ENCODE data around the gene GCC1. TPM values are rescaled to one million over a fixed set of nuclear protein-coding genes. Genes with fewer than 3 reads are reported as not detected.

Gene GCC1
- total RNA-seq, 1 experiment from 2014 or later = 16.8 TPM

- peak; percentile 85 for DNase-seq
- no peak overlapping the region for H3K9ac ChIP-seq (ENCODE audit: extremely low read depth, insufficient read length, low read length)
- no peaks in the 10 kb centered on the region for H3K79me2 ChIP-seq (ENCODE audit: insufficient read depth, low read length)
- TF ChIP-seq, protein P1, sequence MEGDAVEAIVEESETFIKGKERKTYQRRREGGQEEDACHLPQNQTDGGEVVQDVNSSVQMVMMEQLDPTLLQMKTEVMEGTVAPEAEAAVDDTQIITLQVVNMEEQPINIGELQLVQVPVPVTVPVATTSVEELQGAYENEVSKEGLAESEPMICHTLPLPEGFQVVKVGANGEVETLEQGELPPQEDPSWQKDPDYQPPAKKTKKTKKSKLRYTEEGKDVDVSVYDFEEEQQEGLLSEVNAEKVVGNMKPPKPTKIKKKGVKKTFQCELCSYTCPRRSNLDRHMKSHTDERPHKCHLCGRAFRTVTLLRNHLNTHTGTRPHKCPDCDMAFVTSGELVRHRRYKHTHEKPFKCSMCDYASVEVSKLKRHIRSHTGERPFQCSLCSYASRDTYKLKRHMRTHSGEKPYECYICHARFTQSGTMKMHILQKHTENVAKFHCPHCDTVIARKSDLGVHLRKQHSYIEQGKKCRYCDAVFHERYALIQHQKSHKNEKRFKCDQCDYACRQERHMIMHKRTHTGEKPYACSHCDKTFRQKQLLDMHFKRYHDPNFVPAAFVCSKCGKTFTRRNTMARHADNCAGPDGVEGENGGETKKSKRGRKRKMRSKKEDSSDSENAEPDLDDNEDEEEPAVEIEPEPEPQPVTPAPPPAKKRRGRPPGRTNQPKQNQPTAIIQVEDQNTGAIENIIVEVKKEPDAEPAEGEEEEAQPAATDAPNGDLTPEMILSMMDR (conservative IDR thresholded peaks at IDR 0.05) = peak; percentile 89
- H3K27ac ChIP-seq (ENCODE audit: insufficient read length, low read depth, low read length) = no peak overlapping the region
- H3K4me2 ChIP-seq (ENCODE audit: insufficient read depth, insufficient read length, low read length) = no peak overlapping the region
- H2BK15ac ChIP-seq (ENCODE audit: low read depth, low read length) = no peak overlapping the region
- no peak overlapping the region for H2AK5ac ChIP-seq (ENCODE audit: insufficient read length, low read length)
- Mint-ChIP-seq H3K36me3 (ENCODE audit: insufficient read depth in 1 of 3, low read depth in 3 of 3) (no peaks in the 10 kb centered on the region), H3K4me3 (no peak overlapping the region), H3K27me3 (ENCODE audit: low read depth) (peaks cover 17% of the 10 kb centered on the region), H3K4me1 (peaks cover 18 to 19% of the 10 kb centered on the region in 2 experiments), H3K9me3 (no peaks in the 10 kb centered on the region), H3K27ac (no peak overlapping the region)
- H2BK20ac ChIP-seq (ENCODE audit: low read depth, low read length, poor library complexity, severe bottlenecking) = no peak overlapping the region
- H3T11ph ChIP-seq (ENCODE audit: low read length) = no peak overlapping the region
- H3K14ac ChIP-seq (ENCODE audit: insufficient read depth, low read length) = no peak overlapping the region
- H4K8ac ChIP-seq (replicated peaks; ENCODE audit: insufficient read length, low read depth, low read length) = no peak overlapping the region
- H3K18ac ChIP-seq (ENCODE audit: insufficient read length, low read depth, low read length) = no peak overlapping the region
- WGBS (ENCODE audit: extremely low coverage, insufficient read length, low lambda C conversion rate) = no CpG with 5 or more reads among the region's 6 CpGs
- H3K9me3 ChIP-seq (ENCODE audit: control insufficient read depth, low read depth, low read length) = no peaks in the 10 kb centered on the region
- no peak overlapping the region for H2BK120ac ChIP-seq (ENCODE audit: low read depth, low read length, poor library complexity, severe bottlenecking)
- no peak overlapping the region for H4K5ac ChIP-seq (ENCODE audit: insufficient read length, low read depth, low read length)
- H3K23me2 ChIP-seq (ENCODE audit: insufficient read length, low read depth, low read length, poor library complexity, severe bottlenecking) = no peaks in the 10 kb centered on the region
- no peaks in the 10 kb centered on the region for H4K20me1 ChIP-seq (ENCODE audit: control insufficient read depth, insufficient read depth, insufficient read length)
- H3K79me1 ChIP-seq (ENCODE audit: insufficient read depth, low read depth, low read length, poor library complexity, severe bottlenecking) = no peaks in the 10 kb centered on the region
- H3K56ac ChIP-seq (ENCODE audit: insufficient read length, low read depth, low read length) = no peak overlapping the region
- no peak overlapping the region for H2BK12ac ChIP-seq (ENCODE audit: insufficient read length, low read depth, low read length)
- peaks cover 6% of the 10 kb centered on the region; the same call in 1 of the 2 replicates for H3K4me1 ChIP-seq (ENCODE audit: insufficient read depth, low read length)
- no peak overlapping the region for H3K23ac ChIP-seq (ENCODE audit: insufficient read length, low read depth, low read length)
- H2AFZ ChIP-seq (ENCODE audit: low read length) = no peak overlapping the region
- H3K4ac ChIP-seq (ENCODE audit: low read depth, low read length) = no peak overlapping the region
- H2BK5ac ChIP-seq (ENCODE audit: insufficient read length, low read length) = no peak overlapping the region
- H3K27me3 ChIP-seq (ENCODE audit: insufficient read depth, low read length) = no peaks in the 10 kb centered on the region
- H4K91ac ChIP-seq (ENCODE audit: insufficient read length, low read depth, low read length) = no peak overlapping the region
These were observed 12.9 kb upstream of the GCC1 start for GRCh38 chr7:127598318-127598717.

Measured in H9 (cell line).